ENCODE measurements around the gene ITPR1.

- no peak for TF ChIP-seq POLR2A (IDR thresholded peaks at IDR 0.05)
- TF ChIP-seq CTCF (IDR thresholded peaks at IDR 0.05): no peak
Observed at GRCh38 chr3:4771243-4771642, 278.1 kb downstream of the ITPR1 start.
